GM12865 (cell line): ENCODE results near the gene GAS6.

Experiments used
- DNase-seq: peaks from one replicate; pipeline ENCODE4 v3.0.0; 2010; ENCODE audit warnings: low read depth
- H3K4me3 ChIP-seq: 2 replicates; pipeline ENCODE4 v1.5.1; 2011; ENCODE audit warnings: mild to moderate bottlenecking, low read depth, low read length, control low read depth
- TF ChIP-seq, protein P1 (sequence below): IDR thresholded peaks from 2 replicates; pipeline ENCODE4 v1.5.1; 2011; ENCODE audit warnings: low read length, control low read depth, low read depth, inconsistent platforms; ENCODE audit not compliant: insufficient read depth; ENCODE audit errors: missing control alignments

Gene GAS6

GRCh38 chr13:113855012-113855921 is 8.6 kb downstream of the GAS6 start:
- no peak for DNase-seq
- H3K4me3 ChIP-seq: no peak overlapping the region
- TF ChIP-seq, protein P1, sequence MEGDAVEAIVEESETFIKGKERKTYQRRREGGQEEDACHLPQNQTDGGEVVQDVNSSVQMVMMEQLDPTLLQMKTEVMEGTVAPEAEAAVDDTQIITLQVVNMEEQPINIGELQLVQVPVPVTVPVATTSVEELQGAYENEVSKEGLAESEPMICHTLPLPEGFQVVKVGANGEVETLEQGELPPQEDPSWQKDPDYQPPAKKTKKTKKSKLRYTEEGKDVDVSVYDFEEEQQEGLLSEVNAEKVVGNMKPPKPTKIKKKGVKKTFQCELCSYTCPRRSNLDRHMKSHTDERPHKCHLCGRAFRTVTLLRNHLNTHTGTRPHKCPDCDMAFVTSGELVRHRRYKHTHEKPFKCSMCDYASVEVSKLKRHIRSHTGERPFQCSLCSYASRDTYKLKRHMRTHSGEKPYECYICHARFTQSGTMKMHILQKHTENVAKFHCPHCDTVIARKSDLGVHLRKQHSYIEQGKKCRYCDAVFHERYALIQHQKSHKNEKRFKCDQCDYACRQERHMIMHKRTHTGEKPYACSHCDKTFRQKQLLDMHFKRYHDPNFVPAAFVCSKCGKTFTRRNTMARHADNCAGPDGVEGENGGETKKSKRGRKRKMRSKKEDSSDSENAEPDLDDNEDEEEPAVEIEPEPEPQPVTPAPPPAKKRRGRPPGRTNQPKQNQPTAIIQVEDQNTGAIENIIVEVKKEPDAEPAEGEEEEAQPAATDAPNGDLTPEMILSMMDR: no peak

DNA sequence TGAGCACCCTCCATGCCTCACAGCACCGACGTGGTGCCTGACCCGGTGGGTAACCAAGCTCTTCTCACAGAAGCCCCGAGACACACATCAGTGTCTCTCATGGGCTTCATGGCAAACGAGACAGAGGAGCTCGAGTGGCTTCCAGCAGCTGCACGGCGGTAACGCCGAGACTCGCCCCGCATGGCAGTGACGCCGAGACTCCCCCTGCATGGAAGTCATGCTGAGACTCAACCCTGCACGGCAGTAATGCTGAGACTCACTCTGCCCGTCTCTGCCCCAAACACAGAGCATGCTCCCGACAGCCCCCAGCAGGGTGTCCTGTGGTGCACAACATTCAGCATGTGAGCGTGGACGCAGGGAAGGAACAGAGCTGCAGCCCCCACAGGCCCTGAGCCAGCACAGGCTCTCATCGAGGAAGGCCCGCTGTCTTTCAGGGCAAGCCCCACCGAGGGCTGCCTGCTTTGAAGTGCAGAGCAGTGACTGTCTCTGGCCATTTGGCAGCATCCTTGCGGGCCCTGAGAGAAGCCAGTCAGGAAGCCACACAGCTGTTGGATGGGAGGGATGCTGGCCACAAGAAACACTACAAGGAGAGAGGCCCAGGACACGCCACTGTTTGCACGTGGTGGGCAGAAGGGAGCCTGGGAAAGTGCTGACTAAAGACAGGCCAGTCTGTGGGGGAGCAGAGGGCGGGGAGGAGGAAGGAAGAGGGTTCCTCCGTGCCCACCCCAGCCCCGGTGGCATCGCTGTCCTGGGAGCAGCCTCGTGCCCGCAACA is 9.5 kb downstream of the GAS6 start:
- no peak overlapping the region for H3K4me3 ChIP-seq
- DNase-seq: no peak
- TF ChIP-seq, protein P1: no peak

DNA sequence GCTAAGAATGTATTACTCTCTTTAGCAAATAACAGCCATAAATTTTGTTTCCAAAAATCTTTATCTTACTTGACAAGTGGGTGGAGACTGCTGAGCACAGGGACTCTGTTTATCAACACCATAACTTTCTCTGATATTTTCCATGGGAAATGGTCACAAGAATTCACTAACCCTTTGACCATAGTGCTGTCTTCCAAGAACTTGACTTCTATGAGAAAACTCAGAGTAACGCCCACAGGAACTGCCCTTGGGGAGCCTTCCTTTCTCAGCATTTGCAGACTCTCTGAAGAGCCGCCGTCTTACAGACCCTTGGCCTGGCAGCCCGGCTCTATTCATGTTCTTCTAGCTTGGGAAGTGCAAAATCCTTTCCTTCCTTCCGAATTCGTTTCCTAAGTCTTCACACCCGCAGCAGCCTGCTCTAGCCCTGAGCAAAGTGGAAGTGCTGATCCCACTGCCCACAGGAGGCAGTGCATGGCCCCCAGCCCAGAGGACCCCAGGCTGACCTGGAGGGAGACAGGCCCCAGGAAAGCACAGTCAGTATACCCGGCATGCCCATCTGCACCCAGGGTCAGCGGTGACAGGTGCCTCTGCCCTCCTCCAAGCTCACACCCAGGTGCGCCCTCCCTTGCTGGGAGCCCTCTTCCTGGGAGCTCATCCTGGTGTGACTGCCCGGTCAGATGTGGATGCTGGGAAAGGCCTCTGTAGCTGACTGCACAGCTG is 10.2 kb downstream of the GAS6 start:
- DNase-seq: no peak
- TF ChIP-seq, protein P1: no peak
- H3K4me3 ChIP-seq: no peak overlapping the region

GRCh38 chr13:113852536-113853517 is 11.0 kb downstream of the GAS6 start:
- H3K4me3 ChIP-seq: no peak overlapping the region
- TF ChIP-seq, protein P1: no peak
- no peak for DNase-seq

DNA sequence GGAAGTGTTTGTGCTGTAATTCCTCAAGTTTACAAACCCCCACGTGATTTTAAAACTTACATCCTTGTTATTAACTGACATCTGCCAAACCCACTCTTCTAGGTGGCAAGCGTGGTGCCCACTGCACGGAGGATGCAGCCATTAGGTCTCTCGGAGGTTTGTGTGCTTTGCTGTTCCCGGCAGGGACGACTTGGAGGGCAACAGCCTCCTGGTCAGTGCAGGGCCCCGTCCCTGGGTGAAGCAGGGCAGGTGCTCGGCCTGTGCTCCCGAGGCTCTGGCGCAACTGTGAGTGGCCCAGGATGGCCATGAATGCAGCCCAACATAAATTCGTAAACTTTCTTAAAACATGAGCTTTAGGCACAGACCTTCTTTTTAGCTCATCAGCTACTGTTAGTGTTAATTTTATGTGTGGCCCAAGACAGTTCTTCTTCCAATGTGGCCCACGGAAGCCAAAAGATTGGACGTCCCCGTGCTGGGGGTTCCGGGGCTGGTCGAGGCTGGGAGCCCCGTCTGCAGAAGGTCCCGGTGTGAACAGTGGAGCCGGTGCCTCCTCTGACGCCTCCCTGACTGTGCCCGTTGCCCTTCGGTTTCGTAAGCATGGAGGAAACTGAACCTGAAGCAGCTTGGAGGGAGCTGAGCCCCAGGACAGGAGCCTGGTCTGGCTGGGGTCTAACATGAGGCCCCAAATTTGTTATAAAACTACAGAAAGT is 11.9 kb downstream of the GAS6 start:
- DNase-seq: no peak
- no peak overlapping the region for H3K4me3 ChIP-seq
- TF ChIP-seq, protein P1: no peak
